Caki2 (cell line): Measurements from ENCODE around the gene RAP1GAP2. TPM values are rescaled to one million over a fixed set of nuclear protein-coding genes. Genes with fewer than 3 reads are reported as not detected.
"Not testable (repeated sequence)": the region's sequence is repeated elsewhere in the genome, so short reads cannot be mapped to it uniquely, and the experiment has no call there.

ENCODE experiments used
- DNase-seq: peaks from one replicate; pipeline ENCODE4 v3.0.0-alpha.2; 2015; ENCODE audit warnings: low read depth
- in situ Hi-C: cut with HindIII; loops from 2 replicates; pipeline ENCODE4 v1.10.0; 2016; ENCODE audit warnings: low sequenced_read_pairs, low pct_unique_long_range_greater_than_20kb, mixed read lengths
- total RNA-seq: library from RNA; depleted of rRNA; stranded (reverse); fragments of >200 nt; shearing (Covaris generic); gene quantifications from 2 replicates; pipeline ENCODE4 v1.2.3, GENCODE V29; 2014; ENCODE audit warnings: low replicate concordance; rRNA removed

The RAP1GAP2 gene
- total RNA-seq, result 2.0 and 5.0 TPM in 2 replicates

DNA sequence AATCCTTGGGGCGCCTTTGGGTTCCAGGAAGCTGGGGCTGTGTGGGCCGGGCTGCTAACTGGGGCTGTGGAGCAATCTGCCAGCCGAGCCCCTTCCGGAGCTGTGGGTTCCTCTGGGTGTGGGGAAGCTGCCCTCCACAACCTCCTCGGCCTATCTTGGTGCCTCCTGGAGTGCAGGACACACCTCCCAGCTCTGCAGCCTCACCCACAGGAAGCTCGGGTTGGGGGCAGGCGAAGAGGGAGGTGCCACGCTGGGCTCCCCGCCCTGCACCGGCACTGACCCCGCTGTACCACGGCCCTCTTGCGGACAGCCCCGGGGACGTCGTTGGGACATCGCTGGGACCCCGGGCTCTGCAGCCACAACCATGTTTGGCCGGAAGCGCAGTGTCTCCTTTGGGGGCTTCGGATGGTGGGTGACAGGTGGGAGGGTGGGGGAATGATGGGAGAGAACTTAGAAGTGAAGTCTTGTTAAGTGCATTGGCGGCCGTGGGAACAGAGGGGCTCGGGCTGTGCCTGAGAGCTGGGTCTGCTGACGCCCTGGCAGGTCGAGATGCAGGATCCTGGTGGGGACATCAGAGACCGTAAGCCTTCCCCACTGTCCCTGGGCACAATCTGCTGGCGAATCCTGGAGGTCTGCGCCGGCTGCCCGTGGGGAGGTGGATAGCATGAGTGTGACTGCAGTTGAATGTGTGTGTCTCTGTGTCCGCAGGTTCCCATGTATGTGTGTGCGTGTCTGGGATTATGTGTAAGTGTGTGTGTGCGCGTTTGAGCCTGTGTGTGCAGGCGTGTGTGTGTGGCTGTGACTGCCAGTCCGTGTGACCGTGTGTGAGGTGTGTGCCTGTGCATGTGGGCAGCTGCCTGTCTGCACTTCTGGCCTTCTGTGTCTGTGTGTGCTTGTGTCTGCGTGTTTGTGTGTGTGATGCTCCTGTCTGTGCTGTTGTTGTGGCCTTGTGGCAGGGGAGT is at the start of gene RAP1GAP2:
TSS of gene RAP1GAP2 (plus strand) at position 275 of the 962 bp plus-strand sequence. CDS start at position 365, 90 bp downstream.
- DNase-seq, result no peak
- in situ Hi-C loops, result no loop called here

- in situ Hi-C loops, result no loop called here
- DNase-seq, result no peak
Observed at GRCh38 chr17:2749058-2749783, 47.0 kb upstream of the RAP1GAP2 start, which contains the start of gene CCDC92B. CCDC92B (minus strand) TSS chr17:2749652; CDS start chr17:2735145, 14,507 bp downstream.

DNA sequence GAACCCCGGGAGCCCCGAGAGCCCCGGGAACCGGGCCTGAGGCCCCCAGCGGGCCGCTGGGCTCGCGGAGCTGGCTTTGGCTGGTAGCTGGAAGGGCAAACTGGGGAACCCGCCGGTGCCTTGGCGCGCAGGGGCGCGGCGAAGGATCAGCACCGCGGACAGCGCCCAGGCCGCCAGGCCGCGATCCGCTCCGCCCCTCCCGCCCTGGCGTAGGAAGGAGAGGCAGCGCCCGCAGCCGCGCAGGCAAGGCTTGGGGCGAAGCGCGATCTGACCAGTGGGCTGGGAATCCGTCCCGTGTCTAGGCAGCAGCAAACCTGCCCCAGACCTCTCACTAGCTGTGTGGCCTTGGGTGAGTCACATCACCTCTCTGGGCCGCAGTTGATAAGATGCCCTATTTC is 46.5 kb upstream of the RAP1GAP2 start:
- in situ Hi-C loops, result no loop called here
- DNase-seq, result peak; percentile 73

- in situ Hi-C loops, result no loop called here
- DNase-seq, result no peak
Observed at GRCh38 chr17:2750721-2751120, 45.5 kb upstream of the RAP1GAP2 start.

GRCh38 chr17:2751491-2751890 is 44.7 kb upstream of the RAP1GAP2 start:
- in situ Hi-C loops, result no loop called here

GRCh38 chr17:2755891-2756724 is 40.1 kb upstream of the RAP1GAP2 start:
- in situ Hi-C loops, result no loop called here
- no peak for DNase-seq

More at GRCh38 chr17:2751491-2751890, 44.7 kb upstream of the RAP1GAP2 start:
- no peak for DNase-seq

DNA sequence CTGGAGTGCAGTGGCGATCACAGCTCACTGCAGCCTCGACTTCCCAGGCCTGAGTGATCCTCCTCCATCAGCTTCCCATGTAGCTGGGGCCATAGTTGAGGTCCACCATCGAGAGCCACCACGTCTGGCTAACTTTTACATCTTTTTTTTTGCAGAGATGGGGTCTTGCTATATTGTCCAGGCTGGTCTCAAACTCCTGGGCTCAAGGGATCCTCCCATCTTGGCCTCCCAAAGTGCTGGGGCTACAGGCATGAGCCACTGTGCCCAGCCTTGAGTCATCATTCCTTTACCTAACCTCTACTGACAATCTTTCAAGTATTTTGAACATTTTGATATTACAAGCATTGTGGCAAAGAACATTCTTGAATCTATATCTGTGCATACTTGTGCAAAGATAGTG is 37.4 kb upstream of the RAP1GAP2 start:
- in situ Hi-C loops, result no loop called here
- no peak for DNase-seq

DNA sequence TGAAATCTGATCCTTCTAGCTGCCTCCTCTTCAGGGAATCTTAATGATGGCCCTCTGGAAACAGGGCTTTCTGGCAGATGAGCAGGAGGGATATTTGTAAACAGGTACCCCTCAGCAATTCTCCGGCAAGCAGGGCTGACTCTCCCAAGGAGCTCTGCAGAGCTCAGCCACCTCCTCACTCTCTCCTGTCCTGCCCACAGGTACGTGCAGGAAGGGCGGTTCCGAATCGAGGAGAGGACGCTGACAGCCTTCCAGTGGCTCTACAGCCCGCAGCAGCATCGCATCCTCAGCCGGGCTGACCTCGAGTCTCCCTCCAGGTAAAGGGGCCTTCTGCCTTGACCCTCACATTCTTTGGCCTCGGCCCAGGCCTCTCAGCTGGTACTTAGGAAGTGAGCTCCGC is 26.1 kb upstream of the RAP1GAP2 start:
- no peak for DNase-seq
- in situ Hi-C loops, result no loop called here

DNA sequence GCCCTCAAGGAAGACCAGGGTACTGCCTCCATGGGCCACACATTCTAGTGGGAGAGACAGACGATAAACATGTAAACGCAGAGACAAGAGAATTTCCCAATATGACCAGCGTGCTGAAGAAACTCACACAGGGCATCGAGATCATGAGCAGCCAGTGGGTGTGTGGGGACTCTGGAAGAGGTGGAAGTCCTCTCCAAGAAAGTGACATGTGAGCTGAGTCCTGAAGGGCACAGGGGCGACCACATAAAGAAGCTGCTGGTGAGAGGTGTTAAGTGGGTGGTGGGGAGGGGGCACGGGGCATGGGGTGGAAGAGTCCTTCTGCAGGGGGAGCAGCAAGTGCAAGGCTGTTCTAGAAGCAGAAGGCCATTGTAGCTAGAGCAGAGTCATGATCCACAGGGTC is 21.0 kb upstream of the RAP1GAP2 start:
- in situ Hi-C loops, result no loop called here
- no peak for DNase-seq

GRCh38 chr17:2776589-2777241 is 19.5 kb upstream of the RAP1GAP2 start:
- DNase-seq, result no peak
- in situ Hi-C loops, result no loop called here

DNA sequence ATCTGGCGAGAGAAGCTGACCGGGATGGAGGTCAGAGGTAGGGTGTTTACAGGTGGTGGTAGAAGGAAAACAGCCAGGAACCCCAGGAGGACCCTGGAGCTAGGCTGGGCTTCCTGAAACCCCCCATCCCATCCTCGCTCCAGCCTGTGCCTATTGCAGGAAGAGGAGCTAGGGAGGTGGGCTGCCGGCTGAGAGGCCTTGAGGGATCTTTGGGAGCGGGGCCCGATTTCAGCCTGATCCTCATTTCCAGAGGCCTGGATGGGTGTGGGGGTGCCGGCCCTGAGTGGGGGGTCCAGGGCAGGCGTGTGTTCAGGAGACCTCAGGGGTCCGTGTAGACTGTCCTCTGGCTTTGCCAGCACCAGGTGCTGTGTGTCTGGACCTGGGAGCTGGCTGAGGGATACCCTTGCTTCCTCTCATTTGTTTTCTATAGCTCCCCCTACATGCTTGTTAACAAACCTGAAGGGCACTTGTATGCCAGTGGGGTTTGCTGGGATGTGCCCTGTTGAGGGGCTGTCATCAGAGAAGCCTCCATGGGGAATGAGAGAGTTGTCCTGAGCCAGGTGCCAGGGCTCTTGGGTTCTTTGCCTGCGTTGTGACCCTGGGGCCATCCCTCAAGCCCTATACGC is 18.9 kb upstream of the RAP1GAP2 start:
- in situ Hi-C loops, result no loop called here
- no peak for DNase-seq

GRCh38 chr17:2778489-2778888 is 17.7 kb upstream of the RAP1GAP2 start:
- in situ Hi-C loops, result no loop called here
- DNase-seq, result no peak

DNA sequence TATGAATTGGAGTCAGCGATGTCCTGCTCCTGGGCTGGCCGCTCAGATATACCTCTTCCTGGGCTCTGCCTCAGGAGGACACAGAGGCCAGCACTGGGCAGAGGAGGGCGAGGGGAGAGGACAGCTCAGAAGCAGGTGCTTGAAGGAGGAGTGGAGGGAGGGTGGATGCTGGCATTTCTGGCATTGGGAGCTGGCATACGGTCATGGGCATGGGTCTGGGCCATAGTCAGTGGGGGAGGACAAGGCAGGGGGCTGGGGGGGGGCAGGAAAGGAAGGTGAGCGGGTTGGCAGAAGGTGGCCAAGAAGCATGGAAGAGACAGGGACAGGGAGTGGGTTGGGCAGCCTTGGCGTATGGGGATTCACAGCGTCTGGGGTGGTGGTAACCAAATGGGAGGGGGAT is 16.7 kb upstream of the RAP1GAP2 start:
- no peak for DNase-seq

GRCh38 chr17:2780256-2780655 is 16.0 kb upstream of the RAP1GAP2 start:
- in situ Hi-C loops, result no loop called here
- no peak for DNase-seq

More for the DNA sequence above, 16.7 kb upstream of the RAP1GAP2 start:
- in situ Hi-C loops, result no loop called here

- in situ Hi-C loops, result no loop called here
- DNase-seq, result no peak
Observed at GRCh38 chr17:2780931-2781454, 15.2 kb upstream of the RAP1GAP2 start.

GRCh38 chr17:2781598-2781997 is 14.6 kb upstream of the RAP1GAP2 start:
- in situ Hi-C loops, DNase-seq: not testable (repeated sequence)

DNA sequence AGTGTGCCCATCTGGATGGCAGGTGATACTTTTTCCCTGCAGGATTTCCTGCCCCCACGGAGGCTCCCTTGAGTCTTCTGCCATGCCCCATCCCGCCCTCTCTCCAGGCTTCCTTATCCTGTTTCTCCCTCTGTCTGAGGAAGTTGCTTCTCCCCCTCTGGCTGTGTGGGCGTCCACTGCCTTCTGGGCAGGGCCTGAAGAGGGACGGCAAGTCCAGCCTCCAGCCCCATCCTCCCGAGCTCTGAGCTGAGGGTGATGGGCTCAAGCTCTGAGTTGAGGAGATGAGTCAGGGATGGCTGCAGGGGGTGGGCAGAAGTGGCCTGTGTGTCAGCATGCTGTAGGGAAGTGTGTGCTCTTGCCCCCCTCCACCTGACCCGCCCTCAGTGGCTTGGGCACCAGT is 14.2 kb upstream of the RAP1GAP2 start:
- in situ Hi-C loops, result no loop called here
- peak; percentile 19 for DNase-seq
